HCT116 (cell line): ENCODE measurements around the gene SRSF7. TPM values are rescaled to one million over a fixed set of nuclear protein-coding genes. Genes with fewer than 3 reads are reported as not detected.

Source experiments
- ATAC-seq: fragments of 200-7000 bp; cut with Tn5 transposase; 2 replicates; pipeline ENCODE4 v1.9.1; 2020; ENCODE audit warnings: mild to moderate bottlenecking, moderate library complexity
- BruUV-seq: library from RNA; stranded (reverse); fragments of 400-500 nt; replicated peaks from 2 replicates; lab custom pipeline; 2021; lab: Mats Ljungman, UMichigan
- CTCF ChIA-PET: fragments of 300-600 bp; sonication (Branson Sonifier 250); formaldehyde crosslinking; loops from one replicate; lab custom pipeline; 2021; ENCODE audit warnings: antibody characterized with exemption; lab: Charles Lee
- POLR2A ChIA-PET: fragments of 300-600, 350-600 bp; sonication (Branson Sonifier 250); formaldehyde crosslinking; loops from one replicate; lab custom pipeline; 2021; ENCODE audit warnings: antibody characterized with exemption; lab: Charles Lee
- RAD21 ChIA-PET, 2 experiments: fragments of 300-600 bp; sonication (Branson Sonifier 250); formaldehyde crosslinking; loops; one replicate each; lab custom pipeline; 2023; ENCODE audit warnings: low total read pairs in 2 of 2; ENCODE audit not compliant: uncharacterized antibody in 2 of 2, unreplicated experiment in 2 of 2, low non-redundant PET in 1 of 2; lab: Charles Lee
- DNase-seq: peaks from one replicate; pipeline ENCODE4 v3.0.0-alpha.2; 2010; ENCODE audit warnings: low read depth, low spot score
- H2AFZ ChIP-seq: fragments of 200-600 bp; shearing (Covaris generic), sonication (generic); 2 replicates; pipeline ENCODE4 v1.6.1; 2017; ENCODE audit warnings: low read depth, mixed run types, mixed read lengths, antibody characterized with exemption, low read length; ENCODE audit not compliant: poor library complexity, severe bottlenecking
- H3K27ac ChIP-seq: 2 replicates; pipeline ENCODE4 v1.5.1; 2012; ENCODE audit warnings: low read depth, low read length
- H3K27me3 ChIP-seq: fragments of 200-600 bp; sonication (generic); 2 replicates; pipeline ENCODE4 v1.6.1; 2016; ENCODE audit warnings: mixed run types, low read length, mixed read lengths; ENCODE audit not compliant: insufficient read depth
- H3K36me3 ChIP-seq, 2 experiments: fragments of 200-500 bp in 1 of 2; fragments of 200-600 bp in 1 of 2; sonication (Bioruptor generic) in 1 of 2; sonication (generic) in 1 of 2; 2 replicates each; pipeline versions ENCODE4 v1.5.1 to v1.6.1; 2014 to 2016; ENCODE audit warnings: low read length in 2 of 2, inconsistent platforms in 1 of 2, mixed read lengths in 1 of 2, mixed run types in 1 of 2; ENCODE audit not compliant: insufficient read depth in 2 of 2, control insufficient read depth in 1 of 2
- H3K4me1 ChIP-seq, 2 experiments: fragments of 200-600 bp in 1 of 2; sonication (generic) in 1 of 2; 2 replicates each; pipeline versions ENCODE4 v1.5.1 to v1.6.1; 2012 to 2017; ENCODE audit warnings: low read length in 2 of 2, inconsistent platforms in 1 of 2, mild to moderate bottlenecking in 1 of 2, mixed read lengths in 1 of 2, mixed run types in 1 of 2, moderate library complexity in 1 of 2; ENCODE audit not compliant: insufficient read depth in 2 of 2, control insufficient read depth in 1 of 2
- H3K4me2 ChIP-seq: fragments of 200-600 bp; sonication (generic); 2 replicates; pipeline ENCODE4 v1.6.1; 2017; ENCODE audit warnings: mixed run types, low read length, mixed read lengths
- H3K4me3 ChIP-seq, 2 experiments: fragments of 200-600 bp in 1 of 2; sonication (generic) in 1 of 2; replicated peaks in 1 of 2; 2 replicates each; pipeline ENCODE4 v1.5.1; 2011 to 2016; ENCODE audit warnings: low read length in 2 of 2, control low read depth in 1 of 2, low read depth in 1 of 2, mild to moderate bottlenecking in 1 of 2, mixed read lengths in 1 of 2, mixed run types in 1 of 2
- H3K79me2 ChIP-seq: fragments of 200-600 bp; sonication (generic); 2 replicates; pipeline ENCODE4 v1.6.1; 2017; ENCODE audit warnings: mild to moderate bottlenecking, mixed run types, low read length, moderate library complexity, mixed read lengths; ENCODE audit not compliant: insufficient read depth
- H3K9ac ChIP-seq: fragments of 200-600 bp; sonication (generic); 2 replicates; pipeline ENCODE4 v1.6.1; 2016; ENCODE audit warnings: low read length, mixed read lengths
- H3K9me2 ChIP-seq: fragments of 200-600 bp; sonication (generic), shearing (Covaris generic); 2 replicates; pipeline ENCODE4 v1.6.1; 2017; ENCODE audit warnings: mixed run types, mild to moderate bottlenecking, moderate library complexity; ENCODE audit not compliant: insufficient read depth
- H3K9me3 ChIP-seq, 2 experiments: fragments of 200-500 bp in 1 of 2; fragments of 200-600 bp in 1 of 2; sonication (Bioruptor generic) in 1 of 2; sonication (generic) in 1 of 2; 2 replicates each; pipeline ENCODE4 v1.6.1; 2014 to 2017; ENCODE audit warnings: low read length in 2 of 2, mixed read lengths in 2 of 2, inconsistent platforms in 1 of 2, low read depth in 1 of 2, mild to moderate bottlenecking in 1 of 2, mixed run types in 1 of 2, moderate library complexity in 1 of 2; ENCODE audit not compliant: control insufficient read depth in 1 of 2, insufficient read depth in 1 of 2
- H4K20me1 ChIP-seq: fragments of 200-600 bp; sonication (generic), shearing (Covaris generic); 2 replicates; pipeline ENCODE4 v1.6.1; 2017; ENCODE audit warnings: mixed run types, mild to moderate bottlenecking, moderate library complexity; ENCODE audit not compliant: insufficient read depth
- CBX3 ChIP-seq: IDR thresholded peaks from 2 replicates; pipeline ENCODE4 v1.6.1; 2012; ENCODE audit warnings: low read depth
- CEBPB ChIP-seq: IDR thresholded peaks from 2 replicates; pipeline ENCODE4 v1.6.1; 2012; ENCODE audit warnings: low read depth
- EGR1 ChIP-seq: IDR thresholded peaks from 2 replicates; pipeline ENCODE4 v1.6.1; 2012; ENCODE audit warnings: low read depth
- EZH2 ChIP-seq: fragments of 200-600 bp; sonication (generic); IDR thresholded peaks from 2 replicates; pipeline ENCODE4 v1.6.1; 2017; ENCODE audit warnings: antibody characterized with exemption, mixed run types
- RAD21 ChIP-seq: IDR thresholded peaks from 2 replicates; pipeline ENCODE4 v1.6.1; 2012; ENCODE audit warnings: low read depth, mild to moderate bottlenecking
- SP1 ChIP-seq: IDR thresholded peaks from 2 replicates; pipeline ENCODE4 v1.6.1; 2012; ENCODE audit warnings: low read depth
- ZFX ChIP-seq: fragments of 450-650 bp; IDR thresholded peaks from 2 replicates; pipeline ENCODE4 v1.6.1; 2017
- ZNF274 ChIP-seq: fragments of 200-500 bp; sonication (Bioruptor generic); IDR thresholded peaks from 2 replicates; pipeline ENCODE4 v1.6.1; 2014; ENCODE audit warnings: mild to moderate bottlenecking, low read depth, low read length, inconsistent platforms
- intact Hi-C: fragments of 100-400 bp; cut with micrococcal nuclease; formaldehyde crosslinking; loops from 2 replicates; pipeline ENCODE4 v1.10.0; 2022
- total RNA-seq: library from RNA; stranded (reverse); gene quantifications from one replicate; pipeline ENCODE4 v1.2.1, GENCODE V29; 2021; ENCODE audit not compliant: unreplicated experiment
- TF ChIP-seq, protein P1 (sequence below), 3 experiments: fragments of 200-600 bp in 1 of 3; sonication (generic) in 1 of 3; IDR thresholded peaks in 2 of 3; conservative IDR thresholded peaks in 1 of 3; 2 replicates each; pipeline ENCODE4 v1.5.1; 2012 to 2017; ENCODE audit warnings: low read depth in 2 of 3, low read length in 2 of 3, antibody characterized with exemption in 1 of 3, borderline replicate concordance in 1 of 3, control low read depth in 1 of 3, mild to moderate bottlenecking in 1 of 3, mixed read lengths in 1 of 3, mixed run types in 1 of 3, moderate library complexity in 1 of 3; ENCODE audit not compliant: insufficient read depth in 1 of 3
- TF ChIP-seq, protein P2 (sequence below): IDR thresholded peaks from 2 replicates; pipeline ENCODE4 v1.6.1; 2011; ENCODE audit warnings: mild to moderate bottlenecking, low read length, moderate library complexity; ENCODE audit not compliant: insufficient replicate concordance; ENCODE audit errors: extremely low read depth
- TF ChIP-seq, protein P3 (sequence below): IDR thresholded peaks from 2 replicates; pipeline ENCODE4 v1.6.1; 2012
- TF ChIP-seq, protein P4 (sequence below): IDR thresholded peaks from 2 replicates; pipeline ENCODE4 v1.6.1; 2012; ENCODE audit warnings: low read depth

Gene SRSF7
- total RNA-seq, 1 experiment from 2014 or later: 215 TPM

DNA sequence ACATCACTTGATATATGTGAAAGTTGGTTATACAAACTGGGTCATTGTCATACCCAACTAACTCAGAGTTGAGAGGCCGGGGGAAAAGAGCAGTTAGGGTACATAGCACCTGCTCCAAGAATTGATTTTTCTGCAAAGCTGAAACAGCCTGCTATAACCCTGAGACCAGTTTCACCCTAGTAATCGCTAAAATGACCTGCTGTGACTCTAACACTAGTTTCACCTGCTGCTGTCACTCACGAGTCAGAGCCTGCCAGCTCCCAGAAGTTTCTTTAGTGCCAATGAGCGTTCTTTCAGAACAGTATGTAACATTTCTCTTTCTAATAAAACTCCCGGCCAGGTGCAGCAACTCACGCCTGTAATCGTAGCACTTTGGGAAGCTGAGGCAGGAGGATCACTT lies 28.0 kb downstream of the SRSF7 start:
- Histone ChIP-seq H3K79me2 (no peaks in the 10 kb centered on the region), H2AFZ (no peak overlapping the region), H3K4me2 (no peak overlapping the region), H3K27me3 (no peaks in the 10 kb centered on the region), H3K36me3 (no peaks in the 10 kb centered on the region), H3K9ac (no peak overlapping the region), H3K9me3 (peaks cover 0 to 7% of the 10 kb centered on the region in 2 experiments; a peak in 1 of 4 replicates), H3K4me3 (no peak overlapping the region), H3K27ac (no peak overlapping the region), H3K9me2 (no peaks in the 10 kb centered on the region), H4K20me1 (no peaks in the 10 kb centered on the region), H3K4me1 (peaks cover 20 to 23% of the 10 kb centered on the region in 2 experiments; a peak in 3 of 4 replicates)
- TF ChIP-seq ZFX (no peak), EGR1 (no peak), SP1 (no peak), CBX3 (no peak), ZNF274 (no peak), EZH2 (no peak), CEBPB (no peak), RAD21 (no peak)
- TF ChIP-seq, protein P1, sequence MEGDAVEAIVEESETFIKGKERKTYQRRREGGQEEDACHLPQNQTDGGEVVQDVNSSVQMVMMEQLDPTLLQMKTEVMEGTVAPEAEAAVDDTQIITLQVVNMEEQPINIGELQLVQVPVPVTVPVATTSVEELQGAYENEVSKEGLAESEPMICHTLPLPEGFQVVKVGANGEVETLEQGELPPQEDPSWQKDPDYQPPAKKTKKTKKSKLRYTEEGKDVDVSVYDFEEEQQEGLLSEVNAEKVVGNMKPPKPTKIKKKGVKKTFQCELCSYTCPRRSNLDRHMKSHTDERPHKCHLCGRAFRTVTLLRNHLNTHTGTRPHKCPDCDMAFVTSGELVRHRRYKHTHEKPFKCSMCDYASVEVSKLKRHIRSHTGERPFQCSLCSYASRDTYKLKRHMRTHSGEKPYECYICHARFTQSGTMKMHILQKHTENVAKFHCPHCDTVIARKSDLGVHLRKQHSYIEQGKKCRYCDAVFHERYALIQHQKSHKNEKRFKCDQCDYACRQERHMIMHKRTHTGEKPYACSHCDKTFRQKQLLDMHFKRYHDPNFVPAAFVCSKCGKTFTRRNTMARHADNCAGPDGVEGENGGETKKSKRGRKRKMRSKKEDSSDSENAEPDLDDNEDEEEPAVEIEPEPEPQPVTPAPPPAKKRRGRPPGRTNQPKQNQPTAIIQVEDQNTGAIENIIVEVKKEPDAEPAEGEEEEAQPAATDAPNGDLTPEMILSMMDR (IDR thresholded peaks at IDR 0.05 in 2 of 3, conservative IDR thresholded peaks at IDR 0.05 in 1 of 3; ENCODE audit: borderline replicate concordance in 1 of 3, insufficient read depth in 1 of 3, low read depth in 2 of 3, low read length in 2 of 3): no peak
- TF ChIP-seq, protein P2, sequence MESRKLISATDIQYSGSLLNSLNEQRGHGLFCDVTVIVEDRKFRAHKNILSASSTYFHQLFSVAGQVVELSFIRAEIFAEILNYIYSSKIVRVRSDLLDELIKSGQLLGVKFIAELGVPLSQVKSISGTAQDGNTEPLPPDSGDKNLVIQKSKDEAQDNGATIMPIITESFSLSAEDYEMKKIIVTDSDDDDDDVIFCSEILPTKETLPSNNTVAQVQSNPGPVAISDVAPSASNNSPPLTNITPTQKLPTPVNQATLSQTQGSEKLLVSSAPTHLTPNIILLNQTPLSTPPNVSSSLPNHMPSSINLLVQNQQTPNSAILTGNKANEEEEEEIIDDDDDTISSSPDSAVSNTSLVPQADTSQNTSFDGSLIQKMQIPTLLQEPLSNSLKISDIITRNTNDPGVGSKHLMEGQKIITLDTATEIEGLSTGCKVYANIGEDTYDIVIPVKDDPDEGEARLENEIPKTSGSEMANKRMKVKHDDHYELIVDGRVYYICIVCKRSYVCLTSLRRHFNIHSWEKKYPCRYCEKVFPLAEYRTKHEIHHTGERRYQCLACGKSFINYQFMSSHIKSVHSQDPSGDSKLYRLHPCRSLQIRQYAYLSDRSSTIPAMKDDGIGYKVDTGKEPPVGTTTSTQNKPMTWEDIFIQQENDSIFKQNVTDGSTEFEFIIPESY: no peak
- TF ChIP-seq, protein P3, sequence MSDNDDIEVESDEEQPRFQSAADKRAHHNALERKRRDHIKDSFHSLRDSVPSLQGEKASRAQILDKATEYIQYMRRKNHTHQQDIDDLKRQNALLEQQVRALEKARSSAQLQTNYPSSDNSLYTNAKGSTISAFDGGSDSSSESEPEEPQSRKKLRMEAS: no peak
- TF ChIP-seq, protein P4, sequence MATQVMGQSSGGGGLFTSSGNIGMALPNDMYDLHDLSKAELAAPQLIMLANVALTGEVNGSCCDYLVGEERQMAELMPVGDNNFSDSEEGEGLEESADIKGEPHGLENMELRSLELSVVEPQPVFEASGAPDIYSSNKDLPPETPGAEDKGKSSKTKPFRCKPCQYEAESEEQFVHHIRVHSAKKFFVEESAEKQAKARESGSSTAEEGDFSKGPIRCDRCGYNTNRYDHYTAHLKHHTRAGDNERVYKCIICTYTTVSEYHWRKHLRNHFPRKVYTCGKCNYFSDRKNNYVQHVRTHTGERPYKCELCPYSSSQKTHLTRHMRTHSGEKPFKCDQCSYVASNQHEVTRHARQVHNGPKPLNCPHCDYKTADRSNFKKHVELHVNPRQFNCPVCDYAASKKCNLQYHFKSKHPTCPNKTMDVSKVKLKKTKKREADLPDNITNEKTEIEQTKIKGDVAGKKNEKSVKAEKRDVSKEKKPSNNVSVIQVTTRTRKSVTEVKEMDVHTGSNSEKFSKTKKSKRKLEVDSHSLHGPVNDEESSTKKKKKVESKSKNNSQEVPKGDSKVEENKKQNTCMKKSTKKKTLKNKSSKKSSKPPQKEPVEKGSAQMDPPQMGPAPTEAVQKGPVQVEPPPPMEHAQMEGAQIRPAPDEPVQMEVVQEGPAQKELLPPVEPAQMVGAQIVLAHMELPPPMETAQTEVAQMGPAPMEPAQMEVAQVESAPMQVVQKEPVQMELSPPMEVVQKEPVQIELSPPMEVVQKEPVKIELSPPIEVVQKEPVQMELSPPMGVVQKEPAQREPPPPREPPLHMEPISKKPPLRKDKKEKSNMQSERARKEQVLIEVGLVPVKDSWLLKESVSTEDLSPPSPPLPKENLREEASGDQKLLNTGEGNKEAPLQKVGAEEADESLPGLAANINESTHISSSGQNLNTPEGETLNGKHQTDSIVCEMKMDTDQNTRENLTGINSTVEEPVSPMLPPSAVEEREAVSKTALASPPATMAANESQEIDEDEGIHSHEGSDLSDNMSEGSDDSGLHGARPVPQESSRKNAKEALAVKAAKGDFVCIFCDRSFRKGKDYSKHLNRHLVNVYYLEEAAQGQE: no peak
- no TSS peak for BruUV-seq
- ChIA-PET RAD21 (no interaction called here), CTCF (interaction anchor here (0.7 kb wide), 1 partner anchor 142 kb away, joined by 3 read pairs; no protein-coding TSS in a partner anchor), POLR2A (interaction anchor here (1.0 kb wide), 1 partner anchor 28 kb away, joined by 3 read pairs; the partner anchor contains the start of gene SRSF7)
- ATAC-seq (no peak), DNase-seq (no peak)
- intact Hi-C loops: loop anchor here (10.0 kb wide), 1 partner anchor 738 kb away; no protein-coding TSS in a partner anchor
